OCI-LY7 (cell line): ENCODE results near the gene IL6. TPM values are rescaled to one million over a fixed set of nuclear protein-coding genes. Genes with fewer than 3 reads are reported as not detected.
A peak's percentile ranks its signal among the peaks of the same experiment; 100 is the strongest.

Source experiments
- BruUV-seq: library from RNA; stranded (reverse); fragments of 400-500 nt; replicated peaks from 2 replicates; lab custom pipeline; 2021; lab: Mats Ljungman, UMichigan
- CTCF ChIA-PET: fragments of 300-600 bp; sonication (Branson Sonifier 250); formaldehyde crosslinking; loops from one replicate; lab custom pipeline; 2022; ENCODE audit warnings: antibody characterized with exemption; ENCODE audit not compliant: unreplicated experiment; lab: Charles Lee
- POLR2A ChIA-PET: fragments of 300-600 bp; sonication (Branson Sonifier 250); formaldehyde crosslinking; loops from one replicate; lab custom pipeline; 2022; ENCODE audit warnings: antibody characterized with exemption; lab: Charles Lee
- DNase-seq: peaks from one replicate; pipeline ENCODE4 v3.0.0-alpha.2; 2015; ENCODE audit warnings: low spot score
- H2AFZ ChIP-seq: fragments of 200-600 bp; sonication (generic), shearing (Covaris generic); 2 replicates; pipeline ENCODE4 v1.6.1; 2014; ENCODE audit warnings: mild to moderate bottlenecking, antibody characterized with exemption, low read length, moderate library complexity
- H3K27ac ChIP-seq: fragments of 200-600 bp; sonication (generic); 2 replicates; pipeline ENCODE4 v1.5.1; 2014; ENCODE audit warnings: mixed run types, low read depth, mild to moderate bottlenecking, moderate library complexity, low read length, inconsistent platforms; ENCODE audit not compliant: poor library complexity, severe bottlenecking
- H3K36me3 ChIP-seq: fragments of 200-600 bp; sonication (generic); 2 replicates; pipeline ENCODE4 v1.6.1; 2014; ENCODE audit warnings: mild to moderate bottlenecking, antibody characterized with exemption, low read length, moderate library complexity, mixed read lengths; ENCODE audit not compliant: insufficient read depth
- H3K4me1 ChIP-seq: fragments of 200-600 bp; sonication (generic); 2 replicates; pipeline ENCODE4 v1.5.1; 2014; ENCODE audit warnings: mild to moderate bottlenecking, low read length; ENCODE audit not compliant: insufficient read depth, poor library complexity, severe bottlenecking
- H3K4me2 ChIP-seq: fragments of 200-600 bp; sonication (generic); 2 replicates; pipeline ENCODE4 v1.6.1; 2014; ENCODE audit warnings: mild to moderate bottlenecking, low read length
- H3K4me3 ChIP-seq: fragments of 200-600 bp; sonication (generic); 2 replicates; pipeline ENCODE4 v1.5.1; 2014; ENCODE audit warnings: mild to moderate bottlenecking, low read depth, low read length; ENCODE audit not compliant: poor library complexity, severe bottlenecking
- H3K79me2 ChIP-seq: fragments of 200-600 bp; sonication (generic); 2 replicates; pipeline ENCODE4 v1.6.1; 2016; ENCODE audit warnings: low read depth, mild to moderate bottlenecking, low read length, moderate library complexity, mixed read lengths; ENCODE audit not compliant: insufficient read depth
- H3K9me2 ChIP-seq: fragments of 200-600 bp; sonication (generic); 2 replicates; pipeline ENCODE4 v1.6.1; 2016; ENCODE audit warnings: mild to moderate bottlenecking, low read length, mixed read lengths; ENCODE audit not compliant: insufficient read depth
- H3K9me3 ChIP-seq: fragments of 200-600 bp; sonication (generic); 2 replicates; pipeline ENCODE4 v1.6.1; 2014; ENCODE audit warnings: mild to moderate bottlenecking, mixed run types, low read length, mixed read lengths
- H4K20me1 ChIP-seq: fragments of 200-600 bp; sonication (generic); 2 replicates; pipeline ENCODE4 v1.6.1; 2014; ENCODE audit warnings: mild to moderate bottlenecking, antibody characterized with exemption, low read length, moderate library complexity, mixed read lengths; ENCODE audit not compliant: insufficient read depth
- CTCF ChIP-seq: fragments of 200-600 bp; sonication (generic); conservative IDR thresholded peaks from 2 replicates; pipeline ENCODE4 v1.5.1; 2014; ENCODE audit warnings: mild to moderate bottlenecking, antibody characterized with exemption, low read length, moderate library complexity, mixed read lengths
- EZH2phosphoT487 ChIP-seq: fragments of 200-600 bp; sonication (generic); IDR thresholded peaks from 2 replicates; pipeline ENCODE4 v1.6.1; 2018; ENCODE audit warnings: low read depth, borderline replicate concordance, mild to moderate bottlenecking, mixed run types, antibody characterized with exemption, low read length, moderate library complexity, mixed read lengths
- intact Hi-C: fragments of 100-400 bp; cut with micrococcal nuclease; formaldehyde crosslinking; loops from one replicate; pipeline ENCODE4 v1.10.0; 2022; ENCODE audit not compliant: unreplicated experiment
- total RNA-seq, 2 experiments: library from RNA; depleted of rRNA in 1 of 2; stranded (reverse); fragments of >200 nt in 1 of 2; shearing (Covaris generic) in 1 of 2; gene quantifications; 2 replicates each; pipeline ENCODE4 v1.2.3, GENCODE V29; 2014 to 2022

IL6 gene
- total RNA-seq, 2 experiments from 2014 or later = not detected

GRCh38 chr7:22726345-22726906, 574 bp upstream of the IL6 start:
- TF ChIP-seq CTCF = peak; percentile 82
- no peak for TF ChIP-seq EZH2phosphoT487
- intact Hi-C loops = loop anchor here (1.0 to 10.0 kb wide), 3 partner anchors 56 to 622 kb away; no protein-coding TSS in a partner anchor
- ChIA-PET CTCF (interaction anchor here (0.6 to 2.4 kb wide), 4 partner anchors 162 to 329 kb away, joined by 3 to 8 read pairs (median 6); no protein-coding TSS in a partner anchor), POLR2A (interaction anchor here (0.7 to 1.5 kb wide), 5 partner anchors 12 to 329 kb away, joined by 3 to 4 read pairs (median 3); no protein-coding TSS in a partner anchor)
- no peaks in the 10 kb centered on the region for H3K36me3 ChIP-seq
- H2AFZ ChIP-seq = no peak overlapping the region; the same call in 1 of the 2 replicates
- H3K27ac ChIP-seq = no peak overlapping the region
- no peaks in the 10 kb centered on the region for H3K9me2 ChIP-seq
- no peaks in the 10 kb centered on the region for H3K9me3 ChIP-seq
- no TSS peak for BruUV-seq
- peaks cover 3% of the 10 kb centered on the region for H3K4me1 ChIP-seq
- no peak overlapping the region for H3K4me2 ChIP-seq
- DNase-seq = peak; percentile 70
- H3K4me3 ChIP-seq = no peak overlapping the region
- no peaks in the 10 kb centered on the region for H4K20me1 ChIP-seq
- H3K79me2 ChIP-seq = no peaks in the 10 kb centered on the region

- no peaks in the 10 kb centered on the region for H3K79me2 ChIP-seq
- intact Hi-C loops = loop anchor here (1.0 to 10.0 kb wide), 3 partner anchors 55 to 623 kb away; no protein-coding TSS in a partner anchor
- no peak overlapping the region for H3K4me3 ChIP-seq
- no peak for DNase-seq
- no peaks in the 10 kb centered on the region for H3K9me3 ChIP-seq
- H3K36me3 ChIP-seq = no peaks in the 10 kb centered on the region
- peaks cover 3% of the 10 kb centered on the region for H3K4me1 ChIP-seq
- no peak overlapping the region for H2AFZ ChIP-seq
- no peak overlapping the region for H3K27ac ChIP-seq
- no peak overlapping the region for H3K4me2 ChIP-seq
- CTCF ChIA-PET = interaction anchor here (1.4 to 2.4 kb wide), 5 partner anchors 164 to 328 kb away, joined by 3 to 8 read pairs (median 5); no protein-coding TSS in a partner anchor
- no peaks in the 10 kb centered on the region for H3K9me2 ChIP-seq
- TF ChIP-seq EZH2phosphoT487 = no peak
- TF ChIP-seq CTCF = no peak
- POLR2A ChIA-PET = interaction anchor here (0.6 to 1.2 kb wide), 3 partner anchors 163 to 787 kb away, joined by 3 to 4 read pairs (median 4); no protein-coding TSS in a partner anchor
- H4K20me1 ChIP-seq = no peaks in the 10 kb centered on the region
- BruUV-seq = no TSS peak
These were observed 675 bp downstream of the IL6 start for GRCh38 chr7:22727714-22728035.

GRCh38 chr7:22728401-22729029, 1.5 kb downstream of the IL6 start:
- intact Hi-C loops = loop anchor here (1.0 to 10.0 kb wide), 3 partner anchors 54 to 624 kb away; no protein-coding TSS in a partner anchor
- Histone ChIP-seq H3K4me3 (no peak overlapping the region), H2AFZ (no peak overlapping the region), H4K20me1 (no peaks in the 10 kb centered on the region), H3K4me1 (no peaks in the 10 kb centered on the region), H3K36me3 (no peaks in the 10 kb centered on the region), H3K4me2 (no peak overlapping the region), H3K9me3 (no peaks in the 10 kb centered on the region), H3K27ac (no peak overlapping the region), H3K79me2 (no peaks in the 10 kb centered on the region), H3K9me2 (no peaks in the 10 kb centered on the region)
- no TSS peak for BruUV-seq
- POLR2A ChIA-PET = interaction anchor here (0.8 to 1.4 kb wide), 2 partner anchors 143 to 167 kb away, joined by 3 to 4 read pairs; no protein-coding TSS in a partner anchor
- peak; percentile 61 for DNase-seq
- CTCF ChIA-PET = interaction anchor here (1.4 to 2.4 kb wide), 3 partner anchors 164 to 327 kb away, joined by 5 to 8 read pairs (median 8); no protein-coding TSS in a partner anchor
- TF ChIP-seq CTCF (peak; percentile 86), EZH2phosphoT487 (no peak)
